Left renal cortex interstitium (tissue), 4 donors: Measurements from ENCODE around the gene PPIA. TPM values are rescaled to one million over a fixed set of nuclear protein-coding genes. Genes with fewer than 3 reads are reported as not detected.

ENCODE experiments used
- DNase-seq, 4 donors: peaks; one replicate each; pipeline ENCODE4 v3.0.0-alpha.2; 2013; ENCODE audit warnings: low read depth in 4 of 4, low spot score in 2 of 4, missing footprints in 1 of 4
- polyA plus RNA-seq, 4 donors: library from polyadenylated mRNA; unstranded; fragments of 120-200 nt; gene quantifications; one replicate each; pipeline ENCODE4 v1.2.1, GENCODE V29; 2013; ENCODE audit not compliant: insufficient read length in 4 of 4

PPIA gene
- 1,000 to 10,000 TPM; 1,131 to 1,465 (median 1,320) TPM for polyA plus RNA-seq

DNA sequence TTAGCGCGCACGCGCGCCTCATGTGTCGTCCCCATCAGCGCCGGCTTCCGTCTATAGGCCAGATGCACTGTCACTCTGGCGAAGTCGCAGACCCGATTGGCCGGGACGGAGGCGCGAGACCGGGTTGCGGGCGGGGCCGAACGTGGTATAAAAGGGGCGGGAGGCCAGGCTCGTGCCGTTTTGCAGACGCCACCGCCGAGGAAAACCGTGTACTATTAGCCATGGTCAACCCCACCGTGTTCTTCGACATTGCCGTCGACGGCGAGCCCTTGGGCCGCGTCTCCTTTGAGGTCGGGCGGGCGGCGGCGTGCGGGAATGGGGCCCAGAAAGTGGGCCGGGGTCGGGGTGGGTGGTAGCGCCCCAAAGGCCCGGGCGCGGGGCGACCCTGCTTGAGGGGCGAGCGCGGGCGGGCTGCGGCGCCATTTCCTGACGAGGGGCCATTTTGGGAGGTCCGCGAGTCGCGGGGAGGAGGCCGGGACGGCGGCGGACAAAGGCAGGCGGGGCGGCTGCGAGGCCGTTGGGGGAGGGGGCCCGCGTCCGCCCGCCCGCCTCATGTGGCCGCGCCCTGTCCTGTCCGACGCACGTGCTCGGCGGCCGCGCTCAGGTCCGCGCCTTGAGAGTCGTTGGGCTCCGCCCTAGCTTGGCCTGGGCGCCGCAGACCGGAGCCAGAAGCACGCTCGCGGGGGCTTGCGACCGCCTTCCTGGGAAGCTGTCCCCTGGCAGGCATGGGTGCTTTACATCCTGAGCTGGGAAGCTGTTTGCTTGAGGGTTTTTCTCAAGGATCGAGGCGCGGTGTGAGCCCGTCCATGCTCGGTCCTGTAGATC is at the start of gene PPIA:
PPIA (plus strand) TSS at position 178 of the 825 bp plus-strand sequence; CDS start at position 222, 44 bp downstream.
- peak; percentile 90 to 97 (median 94) for DNase-seq

- peak; percentile 43 to 76 (median 70) for DNase-seq
Observed at GRCh38 chr7:44748045-44748947, 48.2 kb upstream of the PPIA start, which contains the start of gene ZMIZ2. TSS of gene ZMIZ2 (plus strand) at chr7:44748847. CDS start at chr7:44756250, 7,403 bp downstream.

GRCh38 chr7:44748948-44749731 is 47.3 kb upstream of the PPIA start:
- DNase-seq: no peak

- no peak for DNase-seq
Observed at GRCh38 chr7:44749992-44750391, 46.5 kb upstream of the PPIA start.

- no peak for DNase-seq
Observed at GRCh38 chr7:44750424-44750823, 46.1 kb upstream of the PPIA start.

DNA sequence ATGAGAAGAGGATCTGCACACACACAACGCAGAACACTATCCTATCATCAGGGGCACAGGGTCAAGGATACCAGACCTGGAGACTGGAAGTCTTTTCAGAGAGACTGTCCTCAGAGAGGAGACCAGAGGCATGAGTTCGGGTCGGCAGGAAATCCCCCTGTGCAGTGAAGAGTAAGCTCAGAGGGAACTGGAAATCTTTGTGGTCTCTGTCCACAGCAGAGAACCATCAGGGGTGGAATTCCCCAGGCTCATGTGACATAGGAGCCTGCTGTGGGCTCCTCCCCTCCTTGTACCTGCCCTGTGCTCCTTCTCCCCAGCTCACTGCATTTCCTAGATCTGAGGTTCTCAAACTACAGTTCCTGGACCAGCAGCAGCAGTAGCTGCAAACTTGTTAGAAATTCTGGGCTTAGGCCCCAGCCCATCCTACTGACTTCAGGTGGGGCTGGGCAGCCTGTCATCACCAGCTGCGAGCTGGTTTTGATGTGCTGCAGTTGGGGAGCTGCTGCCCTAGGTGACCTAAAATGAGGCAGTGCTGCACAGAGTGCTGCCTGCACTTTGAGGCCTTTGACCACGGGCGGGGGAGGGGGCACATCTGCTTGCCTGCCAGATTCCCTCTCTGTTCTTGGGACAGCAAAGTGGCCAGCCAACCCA is 45.4 kb upstream of the PPIA start:
- DNase-seq: no peak

DNA sequence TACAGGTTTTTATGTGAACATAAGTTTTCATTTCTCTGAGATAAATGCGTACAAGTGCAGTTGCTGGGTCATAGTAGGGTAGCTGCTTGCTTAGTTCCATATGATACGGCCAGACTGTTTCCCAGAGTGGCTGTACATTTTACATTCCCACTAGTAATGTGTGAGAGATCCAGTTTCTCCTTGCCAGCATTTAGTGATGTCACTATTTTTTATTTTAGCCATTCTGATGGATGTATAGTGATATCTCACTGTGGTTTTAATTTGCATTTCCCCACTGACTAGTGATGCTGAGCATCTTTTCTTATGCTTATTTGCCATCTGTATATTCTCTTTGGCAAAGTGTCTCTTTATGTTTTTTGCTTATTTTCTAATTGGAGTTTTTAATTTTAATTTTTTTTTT is 43.7 kb upstream of the PPIA start:
- DNase-seq: no peak

DNA sequence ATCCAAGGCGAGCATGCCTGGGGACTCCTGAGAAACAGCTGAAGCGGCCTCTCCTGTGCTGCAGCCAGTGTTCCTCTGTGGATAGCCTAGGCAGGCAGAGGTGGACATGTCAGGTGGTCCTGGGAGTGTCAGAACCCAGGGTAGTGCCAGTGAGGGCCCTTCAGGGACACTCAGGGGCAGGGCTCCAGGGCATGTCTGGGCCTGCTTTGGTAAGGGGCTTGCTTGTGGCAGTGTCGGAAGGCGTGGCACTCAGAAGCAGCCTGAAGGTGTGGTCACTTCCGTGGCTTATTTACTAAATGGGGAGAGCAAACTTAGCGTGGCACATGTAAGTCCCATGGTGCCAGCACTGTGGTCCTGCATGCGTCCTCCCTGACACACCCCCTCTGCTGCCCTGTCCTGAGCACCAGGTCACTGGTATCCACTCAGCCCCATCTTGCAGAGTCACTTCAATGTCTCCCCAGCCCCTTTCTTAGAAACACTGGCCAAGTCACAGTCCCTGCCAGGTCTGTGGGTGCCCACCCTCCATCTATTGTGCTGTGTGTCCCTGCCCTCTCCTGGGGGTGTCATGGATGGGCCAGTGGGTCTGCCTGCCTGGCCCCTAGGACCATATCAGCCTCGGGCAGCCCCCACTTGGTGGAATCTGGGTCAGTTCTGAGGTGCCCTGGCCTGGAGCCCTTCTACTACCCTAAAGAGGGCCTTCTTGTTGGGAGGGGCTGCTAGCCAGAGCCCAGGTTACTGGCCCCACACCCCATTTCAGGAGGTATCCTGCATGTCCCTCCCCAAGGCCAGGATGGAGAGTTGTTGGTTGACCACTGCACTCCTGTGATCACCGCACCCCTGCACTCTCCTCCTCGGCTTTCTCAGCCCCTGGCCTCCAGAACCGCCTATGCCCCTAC is 41.4 kb upstream of the PPIA start:
- no peak for DNase-seq

DNA sequence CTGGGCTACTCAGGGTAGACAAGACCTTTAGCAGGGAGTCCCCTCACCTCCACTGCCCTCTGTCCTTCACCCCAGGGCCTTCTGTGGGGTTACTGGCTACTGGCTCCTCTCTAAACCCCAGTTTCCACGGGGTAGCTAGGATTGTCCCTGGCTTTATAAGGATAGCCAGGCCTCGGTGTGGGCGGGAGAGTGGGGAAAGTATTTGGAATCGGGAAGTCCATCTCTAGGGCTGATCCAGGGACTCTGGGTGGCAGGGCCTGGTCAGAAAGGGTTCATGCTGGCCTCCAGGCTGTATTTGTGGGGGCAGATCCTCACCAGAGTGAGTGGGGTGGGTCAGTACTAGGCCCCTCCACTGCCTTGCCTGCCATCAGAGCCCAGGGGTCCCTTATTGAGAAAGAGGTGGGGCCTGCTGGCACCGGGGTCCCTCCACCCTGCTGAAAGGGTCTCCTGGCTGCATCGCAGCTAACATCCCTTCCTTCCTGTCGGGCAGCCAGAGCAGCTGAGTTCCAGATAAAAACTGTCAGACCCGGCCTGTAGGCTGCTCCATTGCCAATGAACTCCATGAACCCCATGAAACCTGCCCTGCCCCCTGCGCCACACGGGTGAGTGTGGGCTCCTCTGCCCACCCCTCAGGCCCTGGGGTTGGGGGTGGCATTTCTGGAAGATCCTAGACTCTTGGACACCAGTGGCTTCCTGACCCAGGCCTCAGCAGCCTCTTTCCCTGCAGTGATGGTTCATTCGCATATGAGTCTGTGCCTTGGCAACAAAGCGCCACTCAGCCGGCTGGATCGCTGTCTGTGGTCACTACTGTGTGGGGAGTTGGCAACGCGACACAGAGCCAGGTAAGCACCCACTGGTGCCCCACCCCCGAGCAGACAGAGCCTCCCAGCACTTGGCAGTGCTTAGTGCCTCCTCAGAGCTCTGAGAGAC is 40.5 kb upstream of the PPIA start:
- DNase-seq: no peak

- DNase-seq: no peak
Observed at GRCh38 chr7:44756904-44757303, 39.6 kb upstream of the PPIA start.

DNA sequence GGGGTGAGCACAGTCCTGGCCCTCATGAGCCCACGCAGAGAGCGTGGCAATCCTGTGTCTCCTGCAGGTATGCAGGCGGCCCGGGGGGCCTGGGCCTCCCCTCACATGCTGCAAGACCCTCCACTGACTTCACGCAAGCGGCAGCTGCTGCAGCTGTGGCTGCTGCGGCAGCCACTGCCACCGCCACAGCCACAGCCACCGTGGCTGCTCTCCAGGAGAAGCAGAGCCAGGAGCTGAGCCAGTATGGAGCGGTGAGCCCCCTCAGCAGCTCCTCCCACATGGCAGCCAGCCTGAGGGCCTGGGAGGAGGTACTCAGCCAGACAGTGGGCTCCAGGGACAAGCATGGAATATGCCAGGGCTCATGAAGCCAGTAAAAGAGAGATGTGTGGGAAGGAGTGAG is 39.2 kb upstream of the PPIA start:
- no peak for DNase-seq

- DNase-seq: no peak
Observed at GRCh38 chr7:44757739-44758138, 38.7 kb upstream of the PPIA start.

- DNase-seq: no peak
Observed at GRCh38 chr7:44759246-44759645, 37.2 kb upstream of the PPIA start.

DNA sequence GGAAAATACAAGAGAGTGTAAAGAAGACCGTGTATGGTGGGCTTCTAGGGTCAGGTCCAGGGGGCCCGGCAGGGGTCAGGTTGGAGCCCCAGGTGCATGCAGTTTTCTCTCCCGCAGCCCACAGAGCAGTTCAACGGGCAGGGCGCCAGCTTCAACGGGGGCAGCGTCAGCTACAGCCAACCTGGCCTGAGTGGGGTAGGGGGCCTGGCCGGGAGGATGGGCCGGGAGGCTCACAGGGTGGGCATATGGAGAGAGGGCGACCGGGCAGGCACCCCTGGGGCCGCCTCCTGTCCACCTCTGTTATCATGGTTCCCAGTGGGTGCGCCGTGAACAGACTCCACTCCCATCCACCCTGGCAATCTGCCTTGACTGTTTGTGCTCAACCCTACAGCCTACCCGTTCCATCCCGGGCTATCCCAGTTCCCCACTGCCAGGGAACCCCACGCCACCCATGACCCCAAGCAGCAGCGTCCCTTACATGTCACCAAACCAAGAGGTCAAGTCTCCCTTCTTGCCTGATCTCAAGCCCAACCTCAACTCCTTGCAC is 36.4 kb upstream of the PPIA start:
- DNase-seq: no peak

- DNase-seq: no peak
Observed at GRCh38 chr7:44761207-44762161, 35.0 kb upstream of the PPIA start.

- no peak for DNase-seq
Observed at GRCh38 chr7:44762300-44762699, 34.2 kb upstream of the PPIA start.
